Osteoblast (primary cell): ENCODE results near the gene COL13A1. TPM values are rescaled to one million over a fixed set of nuclear protein-coding genes. Genes with fewer than 3 reads are reported as not detected.

Experiments used
- DNase-seq: peaks from one replicate; pipeline ENCODE4 v3.0.0; 2011; ENCODE audit warnings: low spot score, mixed read lengths; ENCODE audit not compliant: insufficient read length; ENCODE audit errors: missing footprints
- H2AFZ ChIP-seq: 2 replicates; pipeline ENCODE4 v1.6.0; 2011; ENCODE audit warnings: mild to moderate bottlenecking, low read length
- H3K27ac ChIP-seq: 2 replicates; pipeline ENCODE4 v1.5.1; 2011; ENCODE audit warnings: mild to moderate bottlenecking, low read depth, low read length, moderate library complexity
- H3K27me3 ChIP-seq: 2 replicates; pipeline ENCODE4 v1.6.0; 2012; ENCODE audit warnings: mild to moderate bottlenecking, control low read depth, inconsistent platforms, low read length, moderate library complexity; ENCODE audit not compliant: insufficient read depth
- H3K36me3 ChIP-seq: 2 replicates; pipeline ENCODE4 v1.5.1; 2011; ENCODE audit warnings: mild to moderate bottlenecking, low read length, control low read depth, moderate library complexity; ENCODE audit not compliant: insufficient read depth
- H3K4me1 ChIP-seq: 2 replicates; pipeline ENCODE4 v1.5.1; 2011; ENCODE audit warnings: mild to moderate bottlenecking, low read length, control low read depth, moderate library complexity; ENCODE audit not compliant: insufficient read depth
- H3K4me2 ChIP-seq: 2 replicates; pipeline ENCODE4 v1.6.0; 2011; ENCODE audit warnings: mild to moderate bottlenecking, low read length; ENCODE audit not compliant: insufficient read depth
- H3K4me3 ChIP-seq: fragments of 200-600 bp; sonication (generic); 3 replicates; pipeline ENCODE4 v1.5.1; 2012; ENCODE audit warnings: mild to moderate bottlenecking, low read length, inconsistent platforms; ENCODE audit not compliant: insufficient read depth
- H3K79me2 ChIP-seq: 2 replicates; pipeline ENCODE4 v1.6.0; 2012; ENCODE audit warnings: mild to moderate bottlenecking, low read length, control low read depth, inconsistent platforms; ENCODE audit not compliant: insufficient read depth
- H3K9me3 ChIP-seq: 2 replicates; pipeline ENCODE4 v1.5.1; 2011; ENCODE audit warnings: low read depth, low read length, control low read depth
- H4K20me1 ChIP-seq: 2 replicates; pipeline ENCODE4 v1.6.0; 2012; ENCODE audit warnings: mild to moderate bottlenecking, low read length, control low read depth; ENCODE audit not compliant: insufficient read depth
- total RNA-seq: library from RNA; depleted of rRNA; stranded (reverse); fragments of >200 nt; gene quantifications from 2 replicates; pipeline ENCODE4 v1.2.3, GENCODE V29; 2012
- TF ChIP-seq, protein P1 (sequence below): IDR thresholded peaks from 2 replicates; pipeline ENCODE4 v1.5.1; 2011; ENCODE audit warnings: mild to moderate bottlenecking, low read depth, low read length, moderate library complexity; ENCODE audit errors: extremely low read depth

The COL13A1 gene
- total RNA-seq, 1 donor: 1.1 TPM

DNA sequence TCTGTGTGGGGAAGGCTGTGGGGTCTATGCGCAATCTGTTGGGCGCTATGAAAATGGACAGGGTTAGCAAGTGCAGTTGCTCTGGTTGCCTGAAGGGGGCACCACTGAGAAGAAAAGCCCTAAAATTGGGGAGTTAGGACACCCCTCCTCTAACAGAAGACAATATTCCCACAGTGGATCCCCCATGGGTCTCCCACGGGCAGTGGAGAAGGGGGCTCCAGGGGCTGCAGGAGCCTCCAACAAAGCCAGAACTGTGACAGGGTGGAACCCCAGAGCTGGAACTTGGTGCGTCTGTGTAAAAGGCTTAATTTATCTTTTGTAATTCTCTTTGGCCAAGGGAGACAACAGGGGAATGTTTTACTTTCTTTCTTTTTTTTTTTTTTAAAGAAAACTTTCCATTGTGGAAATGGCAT, 12.5 kb upstream of the COL13A1 start:
- no peak for DNase-seq
- H3K27ac ChIP-seq: no peak overlapping the region
- TF ChIP-seq, protein P1, sequence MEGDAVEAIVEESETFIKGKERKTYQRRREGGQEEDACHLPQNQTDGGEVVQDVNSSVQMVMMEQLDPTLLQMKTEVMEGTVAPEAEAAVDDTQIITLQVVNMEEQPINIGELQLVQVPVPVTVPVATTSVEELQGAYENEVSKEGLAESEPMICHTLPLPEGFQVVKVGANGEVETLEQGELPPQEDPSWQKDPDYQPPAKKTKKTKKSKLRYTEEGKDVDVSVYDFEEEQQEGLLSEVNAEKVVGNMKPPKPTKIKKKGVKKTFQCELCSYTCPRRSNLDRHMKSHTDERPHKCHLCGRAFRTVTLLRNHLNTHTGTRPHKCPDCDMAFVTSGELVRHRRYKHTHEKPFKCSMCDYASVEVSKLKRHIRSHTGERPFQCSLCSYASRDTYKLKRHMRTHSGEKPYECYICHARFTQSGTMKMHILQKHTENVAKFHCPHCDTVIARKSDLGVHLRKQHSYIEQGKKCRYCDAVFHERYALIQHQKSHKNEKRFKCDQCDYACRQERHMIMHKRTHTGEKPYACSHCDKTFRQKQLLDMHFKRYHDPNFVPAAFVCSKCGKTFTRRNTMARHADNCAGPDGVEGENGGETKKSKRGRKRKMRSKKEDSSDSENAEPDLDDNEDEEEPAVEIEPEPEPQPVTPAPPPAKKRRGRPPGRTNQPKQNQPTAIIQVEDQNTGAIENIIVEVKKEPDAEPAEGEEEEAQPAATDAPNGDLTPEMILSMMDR: peak; percentile 85

DNA sequence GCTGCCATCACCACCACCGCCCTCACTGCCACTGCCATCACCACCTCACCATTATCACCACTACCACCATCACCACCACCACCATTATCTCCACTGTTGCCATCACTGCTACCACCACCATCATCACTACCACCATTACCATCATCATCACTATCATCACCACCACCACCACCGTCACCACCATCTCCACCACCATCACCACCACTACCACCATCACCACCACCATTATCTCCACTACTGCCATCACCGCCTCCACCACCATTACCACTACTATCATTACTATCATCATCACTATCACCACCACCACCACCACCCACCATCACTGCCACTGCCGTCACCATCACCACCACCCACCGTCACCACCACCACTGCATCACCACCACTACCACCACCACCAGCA, 9.9 kb upstream of the COL13A1 start:
- no peaks in the 10 kb centered on the region for H3K4me1 ChIP-seq
- H3K4me2 ChIP-seq: no peak overlapping the region
- no peak overlapping the region for H3K27ac ChIP-seq
- H3K36me3 ChIP-seq: no peaks in the 10 kb centered on the region
- no peak for DNase-seq
- H3K4me3 ChIP-seq: no peak overlapping the region
- H4K20me1 ChIP-seq: no peaks in the 10 kb centered on the region
- H3K9me3 ChIP-seq: peaks cover 7% of the 10 kb centered on the region
- H3K79me2 ChIP-seq: no peaks in the 10 kb centered on the region
- peaks cover 21% of the 10 kb centered on the region for H3K27me3 ChIP-seq
- TF ChIP-seq, protein P1: no peak
- H2AFZ ChIP-seq: no peak overlapping the region

More for the DNA sequence above, 12.5 kb upstream of the COL13A1 start:
- no peaks in the 10 kb centered on the region for H3K79me2 ChIP-seq
- H3K36me3 ChIP-seq: no peaks in the 10 kb centered on the region
- no peak overlapping the region for H3K4me2 ChIP-seq
- no peaks in the 10 kb centered on the region for H4K20me1 ChIP-seq
- no peaks in the 10 kb centered on the region for H3K4me1 ChIP-seq
- no peak overlapping the region for H2AFZ ChIP-seq
- H3K27me3 ChIP-seq: peaks cover 29% of the 10 kb centered on the region
- no peaks in the 10 kb centered on the region for H3K9me3 ChIP-seq
- H3K4me3 ChIP-seq: no peak overlapping the region

DNA sequence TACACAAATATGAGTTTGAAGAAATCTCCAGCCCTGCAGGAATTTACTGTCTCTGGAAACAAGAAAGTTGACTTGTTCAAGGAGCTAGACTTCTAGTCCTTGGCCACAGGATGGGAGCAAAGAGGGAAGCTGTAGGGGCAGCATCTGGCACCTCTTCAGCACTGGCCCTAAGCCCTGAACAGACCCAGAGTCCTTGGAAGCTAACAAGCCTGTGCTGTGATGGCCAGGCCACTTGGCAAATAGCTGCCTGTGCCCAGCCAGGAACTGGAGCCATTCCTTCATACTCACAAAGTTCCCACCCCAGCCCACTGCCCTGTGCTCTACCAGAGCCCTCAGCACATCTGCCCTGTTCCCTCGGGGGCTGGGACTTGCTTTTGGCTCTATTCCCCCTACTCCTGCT, 9.4 kb upstream of the COL13A1 start:
- Histone ChIP-seq H3K36me3 (no peaks in the 10 kb centered on the region), H2AFZ (no peak overlapping the region), H3K4me1 (no peaks in the 10 kb centered on the region), H3K27ac (no peak overlapping the region), H3K4me3 (no peak overlapping the region), H3K4me2 (no peak overlapping the region), H4K20me1 (no peaks in the 10 kb centered on the region), H3K27me3 (peaks cover 24% of the 10 kb centered on the region), H3K9me3 (peaks cover 7% of the 10 kb centered on the region), H3K79me2 (no peaks in the 10 kb centered on the region)
- TF ChIP-seq, protein P1: no peak
- DNase-seq: no peak

DNA sequence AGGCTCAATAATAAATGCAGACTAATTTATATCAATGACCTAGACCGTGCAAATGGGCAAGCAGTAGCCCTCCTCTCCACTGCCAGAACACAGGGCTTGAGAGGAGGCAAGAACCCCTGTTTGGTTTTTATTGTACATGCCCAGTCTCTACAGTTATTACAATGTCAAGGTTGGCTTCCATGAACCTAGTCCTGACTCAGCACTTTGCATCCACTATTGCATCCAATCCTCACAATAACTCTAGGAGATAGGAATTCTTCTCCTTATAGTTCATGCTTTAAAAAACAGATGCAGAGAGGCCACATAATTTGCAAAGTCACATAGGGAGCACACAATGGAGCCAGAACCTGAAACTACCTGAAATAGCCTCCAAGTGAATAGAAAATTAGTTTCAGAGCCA, 7.0 kb upstream of the COL13A1 start:
- H3K9me3 ChIP-seq: peaks cover 7% of the 10 kb centered on the region
- no peak for DNase-seq
- TF ChIP-seq, protein P1: no peak

More for the DNA sequence above, 7.0 kb upstream of the COL13A1 start:
- H3K27ac ChIP-seq: no peak overlapping the region
- no peak overlapping the region for H3K4me3 ChIP-seq
- H3K36me3 ChIP-seq: no peaks in the 10 kb centered on the region
- H3K4me1 ChIP-seq: no peaks in the 10 kb centered on the region
- no peak overlapping the region for H2AFZ ChIP-seq
- H3K79me2 ChIP-seq: no peaks in the 10 kb centered on the region
- no peak overlapping the region for H3K4me2 ChIP-seq
- H3K27me3 ChIP-seq: peaks cover 27% of the 10 kb centered on the region
- no peaks in the 10 kb centered on the region for H4K20me1 ChIP-seq
